ENCODE measurements around the gene TNFSF15.

The TNFSF15 gene

DNA sequence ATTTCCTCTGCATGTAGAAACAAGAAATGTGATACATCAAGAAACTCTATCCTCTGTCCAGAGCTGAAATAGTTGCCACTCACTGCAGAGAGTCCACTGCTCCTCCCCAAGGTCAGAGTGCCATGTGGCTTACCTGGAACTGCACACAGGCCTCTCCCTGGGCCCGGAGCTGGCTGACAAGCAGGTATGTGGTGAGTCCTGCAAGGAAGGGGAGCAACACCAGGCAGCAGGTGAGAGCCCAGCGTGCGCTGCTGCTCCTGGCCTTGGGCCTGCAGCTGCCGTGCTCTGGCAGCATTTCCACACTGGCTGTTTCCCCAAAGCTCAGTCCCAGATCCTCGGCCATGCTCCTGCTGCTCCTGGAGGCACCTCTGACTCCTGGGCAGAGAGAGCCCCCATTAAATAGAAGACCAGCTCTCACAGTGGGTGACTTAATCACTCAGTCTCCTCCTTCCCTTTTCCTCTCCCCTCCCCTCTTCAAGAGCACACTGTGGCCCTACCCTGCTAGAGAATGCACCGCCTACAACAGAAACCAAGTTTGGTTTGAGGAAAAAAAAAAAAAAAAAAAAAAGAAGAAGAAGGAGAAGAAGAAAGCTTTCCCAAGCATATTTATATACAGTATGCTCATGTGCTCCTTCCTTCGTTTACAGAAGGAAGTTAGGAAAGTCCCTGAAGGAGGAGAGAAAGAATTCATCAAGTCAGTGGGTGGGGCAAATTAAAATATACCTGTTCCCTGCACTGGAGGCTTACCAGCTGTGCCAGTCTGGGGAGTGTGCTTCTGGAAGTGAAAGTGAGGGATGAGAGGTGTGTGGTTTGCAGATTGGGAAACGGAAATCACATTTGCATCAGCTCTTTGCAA lies at the start of gene TNFSF15:
TNFSF15 (minus strand) TSS at position 370 of the 856 bp plus-strand sequence; CDS start at position 343, 27 bp downstream.
- peak; percentile 39 for DNase-seq

- DNase-seq = no peak
Observed at GRCh38 chr9:114855488-114855887, 49.6 kb upstream of the TNFSF15 start.

GRCh38 chr9:114854736-114855355 lies 49.0 kb upstream of the TNFSF15 start:
- DNase-seq = no peak

- DNase-seq = no peak
Observed at GRCh38 chr9:114853071-114853855, 47.4 kb upstream of the TNFSF15 start.

DNA sequence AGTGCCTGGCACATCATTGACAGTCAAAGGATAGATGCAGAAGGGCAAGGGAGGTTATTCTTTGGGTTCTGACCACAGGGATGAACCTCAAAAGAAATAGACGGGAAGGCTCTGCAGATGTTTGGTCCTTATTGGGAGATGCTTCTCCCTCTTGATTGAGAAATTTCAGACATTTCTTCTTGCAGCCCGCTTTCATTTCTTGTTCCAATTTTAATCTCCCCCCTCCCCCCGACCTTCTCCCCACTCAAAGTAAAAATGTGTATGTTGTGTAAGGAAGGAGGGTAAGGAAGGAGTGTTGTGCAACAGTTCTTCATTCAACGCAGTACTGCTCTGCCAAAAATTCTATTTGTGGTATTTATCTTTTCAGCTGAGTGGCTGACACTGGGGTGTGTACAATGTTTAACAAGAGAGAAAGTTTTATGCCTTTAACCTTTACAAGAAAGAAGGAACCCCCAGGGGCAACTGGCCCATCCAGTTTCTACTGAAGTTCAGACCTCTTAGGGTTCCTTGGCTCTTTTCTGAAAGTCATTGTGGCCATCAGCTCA lies 46.3 kb upstream of the TNFSF15 start:
- DNase-seq = no peak

GRCh38 chr9:114851306-114851705 lies 45.5 kb upstream of the TNFSF15 start:
- DNase-seq = no peak

GRCh38 chr9:114850871-114851270 lies 45.0 kb upstream of the TNFSF15 start:
- DNase-seq = peak; percentile 16

- DNase-seq = no peak
Observed at GRCh38 chr9:114849450-114849849, 43.6 kb upstream of the TNFSF15 start.

- no peak for DNase-seq
Observed at GRCh38 chr9:114847492-114848417, 41.9 kb upstream of the TNFSF15 start.

DNA sequence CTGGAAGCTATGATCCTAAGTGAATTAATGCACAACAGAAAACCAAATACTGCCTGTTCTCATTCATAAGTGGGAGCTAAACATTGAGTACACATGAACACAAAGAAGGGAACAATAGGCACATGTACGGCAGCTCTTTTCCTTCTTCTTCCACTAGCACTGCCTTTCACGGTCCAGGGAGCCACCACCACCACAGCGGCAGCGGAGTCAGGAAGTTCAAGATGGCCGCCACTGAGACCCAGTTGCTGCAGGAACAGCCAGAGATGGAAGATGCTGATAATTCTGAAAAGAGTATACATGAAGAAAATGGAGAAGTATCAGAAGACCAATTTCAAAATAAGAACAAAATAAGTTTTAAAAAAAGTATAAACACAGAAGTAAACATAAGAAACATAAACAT lies 39.5 kb upstream of the TNFSF15 start:
- DNase-seq = no peak

DNA sequence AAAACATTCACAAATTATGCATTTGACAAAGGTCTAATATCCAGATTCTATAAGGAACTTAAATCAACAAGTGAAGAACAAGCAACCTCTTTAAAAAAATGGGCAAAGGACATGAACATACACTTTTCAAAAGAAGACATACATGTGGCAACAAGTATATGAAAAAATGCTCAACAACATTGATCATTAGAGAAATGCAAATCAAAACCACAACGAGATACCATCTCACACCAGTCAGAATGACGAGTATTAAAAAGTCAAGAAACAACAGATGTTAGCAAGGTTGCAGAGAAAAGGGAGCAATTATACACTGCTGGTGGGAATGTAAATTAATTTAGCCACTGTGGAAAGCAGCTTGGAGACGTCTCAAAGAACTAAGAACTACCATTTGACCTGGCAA lies 38.9 kb upstream of the TNFSF15 start:
- no peak for DNase-seq

DNA sequence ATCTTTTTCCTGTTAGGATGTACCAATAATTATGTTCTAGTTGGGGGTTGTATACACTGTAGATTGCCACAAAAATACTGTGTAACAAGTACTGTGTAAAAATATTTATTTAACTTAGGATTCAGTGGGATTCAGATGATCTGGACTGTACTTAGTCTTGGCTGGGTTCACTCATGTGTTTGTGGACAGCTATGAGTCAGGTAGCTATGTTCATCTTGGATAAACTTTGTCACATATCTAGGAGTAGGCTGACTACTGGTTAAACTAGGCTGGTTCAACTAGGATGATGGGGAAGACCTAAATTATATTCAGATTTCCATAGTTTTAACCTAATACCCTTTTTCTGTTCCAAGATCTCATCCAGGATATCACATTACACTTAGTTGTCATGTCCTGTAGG lies 32.1 kb upstream of the TNFSF15 start:
- DNase-seq = no peak

GRCh38 chr9:114836769-114837168 lies 30.9 kb upstream of the TNFSF15 start:
- DNase-seq = peak; percentile 11

DNA sequence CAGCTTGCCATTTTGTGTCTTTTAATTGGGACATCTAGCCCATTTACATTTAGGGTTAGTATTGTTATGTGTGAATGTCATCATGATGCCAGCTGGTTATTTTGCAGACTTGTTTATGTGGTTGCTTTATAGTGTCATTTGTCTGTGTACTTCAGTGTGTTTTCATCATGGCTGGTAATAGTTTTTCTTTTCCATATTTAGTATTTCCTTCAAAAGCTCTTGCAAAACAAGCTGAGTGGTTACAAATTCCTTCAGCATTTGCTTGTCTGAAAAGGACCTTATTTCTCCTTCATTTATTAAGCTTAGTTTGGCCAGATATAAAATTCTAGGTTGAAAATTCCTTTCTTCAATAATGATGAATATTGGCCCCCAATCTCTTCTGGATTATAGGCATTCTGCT lies 28.5 kb upstream of the TNFSF15 start:
- DNase-seq = no peak

DNA sequence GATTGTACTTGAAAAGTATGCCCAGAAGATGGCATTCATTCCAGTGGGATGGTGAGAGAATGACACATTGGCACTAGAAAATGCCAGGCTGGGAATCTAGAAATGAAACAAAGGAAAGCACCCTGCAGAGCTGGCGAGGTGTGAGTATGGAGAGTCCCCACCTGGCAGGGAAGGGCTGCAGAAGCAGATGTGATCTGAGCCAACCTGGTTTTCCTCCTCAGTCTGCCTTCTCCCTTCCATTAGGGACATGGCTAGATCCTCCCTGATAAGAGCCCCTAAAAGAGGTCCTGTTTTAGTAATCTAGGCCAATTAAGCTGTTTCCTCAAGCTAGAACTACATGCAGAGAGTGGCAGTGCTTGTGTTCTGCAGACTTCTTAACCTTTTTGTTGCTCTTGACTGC lies 24.7 kb upstream of the TNFSF15 start:
- DNase-seq = no peak

- DNase-seq = no peak
Observed at GRCh38 chr9:114829574-114830440, 24.0 kb upstream of the TNFSF15 start.

DNA sequence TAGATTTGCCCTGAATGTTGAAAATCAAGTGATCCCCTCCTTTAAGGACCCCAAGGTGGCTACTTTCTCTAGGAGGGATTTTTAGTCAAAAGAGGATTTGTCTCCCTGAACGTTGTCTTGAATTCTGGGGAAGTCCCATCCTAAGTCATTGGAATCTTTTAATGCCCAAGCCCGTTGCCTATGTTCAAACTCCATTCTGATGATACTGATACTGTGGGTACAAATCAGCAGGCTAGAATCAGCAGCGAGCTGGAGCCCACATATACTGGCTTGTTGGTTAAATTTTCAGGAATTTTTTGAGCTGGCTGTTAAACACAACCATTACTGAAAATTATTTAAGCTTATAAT lies 22.4 kb upstream of the TNFSF15 start:
- no peak for DNase-seq

DNA sequence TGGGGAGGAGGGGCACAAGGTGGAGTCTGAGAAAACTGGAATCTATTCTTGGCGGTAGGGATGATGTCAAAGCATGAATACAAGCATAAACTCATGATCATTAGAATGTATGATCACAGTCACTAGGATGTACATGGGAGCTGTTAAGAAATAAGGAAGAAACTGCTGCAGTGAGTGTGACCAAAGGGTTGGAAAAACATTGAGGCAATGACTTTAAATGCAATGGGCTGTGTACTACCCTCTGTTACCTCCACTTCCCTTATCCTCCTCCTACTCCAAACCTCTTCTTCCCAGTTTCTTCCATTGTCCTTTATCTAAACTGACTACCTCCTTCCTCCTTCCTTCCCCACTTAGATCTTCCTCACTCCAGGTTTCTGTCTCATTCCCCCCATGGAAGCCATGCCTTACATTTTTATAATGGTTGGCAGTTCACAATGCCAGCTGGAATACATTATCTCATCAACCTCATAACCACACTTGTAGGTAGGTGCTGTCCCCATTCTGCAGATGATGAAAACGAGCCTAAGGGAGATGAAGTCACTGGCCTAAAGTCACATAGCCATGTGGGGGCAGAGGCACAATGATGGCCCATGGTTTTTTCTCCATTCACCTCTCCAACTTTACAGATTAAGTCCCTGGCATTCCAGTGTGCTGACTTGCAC lies 21.9 kb upstream of the TNFSF15 start:
- DNase-seq = peak; percentile 46

- DNase-seq = no peak
Observed at GRCh38 chr9:114826431-114826830, 20.6 kb upstream of the TNFSF15 start.

DNA sequence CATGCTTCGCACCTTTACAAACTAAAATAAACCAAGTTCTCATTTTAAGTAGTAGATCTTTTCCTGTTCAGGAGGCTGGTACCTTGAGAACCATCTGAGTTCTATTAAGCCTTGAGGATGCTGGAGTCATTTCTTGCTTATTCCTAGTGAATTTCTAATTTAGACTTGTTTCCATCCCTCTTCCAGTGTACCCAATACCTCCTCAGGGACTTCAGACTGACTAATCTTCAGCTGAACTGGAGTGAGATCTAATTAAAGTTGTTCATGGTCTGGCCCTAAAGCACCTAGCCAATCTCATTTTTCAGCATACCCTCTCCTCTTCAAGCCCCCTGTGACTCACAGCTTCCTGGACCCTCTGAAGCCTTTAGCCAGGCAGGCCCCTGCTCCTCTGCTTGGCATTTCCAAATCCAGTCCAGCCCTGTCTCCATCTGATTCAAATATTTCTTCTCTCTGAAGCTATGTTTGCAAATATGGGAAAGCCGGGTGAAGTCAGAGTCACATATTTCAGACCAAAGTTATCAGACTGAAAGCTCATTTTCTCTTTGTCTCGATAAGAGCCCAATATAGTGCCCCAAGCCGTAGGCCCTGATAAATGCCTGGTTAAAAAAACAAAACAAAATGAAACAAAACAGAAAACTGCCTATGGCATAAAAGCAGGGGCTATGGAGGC lies 19.4 kb upstream of the TNFSF15 start:
- DNase-seq = no peak
